ENCODE measurements around the gene SRRM3.
"Not testable (repeated sequence)": the region's sequence is repeated elsewhere in the genome, so short reads cannot be mapped to it uniquely, and the experiment has no call there.

SRRM3 gene

GRCh38 chr7:76201732-76202665 lies at the start of gene SRRM3:
Gene SRRM3, plus strand, starts transcription at chr7:76201896. Its CDS starts 33,171 bp downstream, at chr7:76235067.
- peak; percentile 45 to 68 for DNase-seq (ENCODE audit: low read depth in 2 of 2, low spot score in 1 of 2)

GRCh38 chr7:76151932-76152331 lies 49.8 kb upstream of the SRRM3 start:
- no peak for DNase-seq (ENCODE audit: low read depth in 2 of 2, low spot score in 1 of 2)

- not testable (repeated sequence) for DNase-seq (ENCODE audit: low read depth in 2 of 2, low spot score in 1 of 2)
These were observed 48.0 kb upstream of the SRRM3 start for GRCh38 chr7:76153571-76154230.

DNA sequence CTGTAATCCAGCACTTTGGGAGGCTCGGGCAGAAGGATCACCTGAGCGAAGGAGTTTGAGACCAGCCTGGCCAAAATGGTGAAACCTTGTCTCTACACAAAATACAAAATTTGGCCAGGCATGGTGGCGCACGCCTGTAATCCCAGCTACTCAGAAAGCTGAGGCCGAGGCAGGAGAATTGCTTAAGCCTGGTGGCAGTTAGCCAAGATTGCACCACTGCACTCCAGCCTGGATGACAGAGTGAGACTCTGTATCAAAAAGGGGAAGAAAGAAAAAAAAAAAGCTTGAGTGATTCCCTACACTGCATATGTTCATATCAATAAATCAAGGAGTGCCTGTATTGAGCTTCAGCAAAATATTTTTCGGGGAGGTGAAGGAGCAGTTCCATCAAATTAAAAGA lies 45.8 kb upstream of the SRRM3 start:
- DNase-seq (ENCODE audit: low read depth in 2 of 2, low spot score in 1 of 2): no peak

DNA sequence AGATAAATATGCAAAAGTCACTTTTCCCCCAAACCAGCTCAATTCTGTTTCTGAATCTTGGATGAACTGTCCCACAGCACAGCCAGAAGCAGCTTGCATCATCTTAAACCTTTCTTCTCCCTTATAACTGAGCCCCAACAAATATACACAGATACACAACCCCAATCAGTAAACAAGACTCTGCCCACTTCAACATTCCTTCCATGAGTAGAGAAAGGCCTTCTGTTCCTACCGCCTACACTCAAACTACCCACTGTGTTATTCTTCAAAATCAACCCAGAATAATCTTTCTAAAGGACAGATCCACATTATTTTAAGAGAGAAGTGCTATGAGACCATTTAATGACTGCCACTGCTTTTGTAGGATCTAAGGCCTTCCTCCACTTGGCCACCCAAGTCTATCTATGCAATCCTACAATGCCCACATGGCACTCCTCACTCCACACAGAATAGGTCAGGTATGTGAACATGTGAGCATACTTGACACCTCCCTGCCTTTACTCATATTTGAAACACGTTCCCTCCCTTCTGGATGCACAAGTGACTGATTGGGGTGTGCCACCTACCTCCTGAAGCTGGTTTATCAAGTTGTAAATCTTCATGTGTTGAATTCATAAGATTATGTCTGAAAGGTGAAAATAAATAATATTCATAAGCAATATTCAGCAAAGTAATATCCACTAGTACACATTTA lies 44.6 kb upstream of the SRRM3 start:
- not testable (repeated sequence) for DNase-seq (ENCODE audit: low read depth in 2 of 2, low spot score in 1 of 2)

DNA sequence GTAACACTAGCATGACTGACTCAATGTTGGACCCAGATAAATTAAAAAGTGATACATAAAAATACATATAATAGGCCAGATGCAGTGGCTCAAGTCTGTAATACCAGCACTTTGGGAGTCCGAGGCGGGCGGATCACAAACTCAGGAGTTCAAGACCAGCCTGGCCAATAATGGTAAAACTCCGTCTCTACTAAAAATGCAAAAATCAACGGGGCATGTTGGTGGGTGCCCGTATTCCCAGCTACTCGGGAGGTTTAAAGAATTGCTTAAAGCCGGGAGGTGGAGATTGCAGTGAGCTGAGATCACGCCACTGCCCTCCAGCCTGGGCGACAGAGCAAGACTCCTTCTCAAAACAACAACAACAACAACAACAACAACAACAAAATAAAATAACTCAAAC lies 43.3 kb upstream of the SRRM3 start:
- DNase-seq (ENCODE audit: low read depth in 2 of 2, low spot score in 1 of 2): not testable (repeated sequence)

DNA sequence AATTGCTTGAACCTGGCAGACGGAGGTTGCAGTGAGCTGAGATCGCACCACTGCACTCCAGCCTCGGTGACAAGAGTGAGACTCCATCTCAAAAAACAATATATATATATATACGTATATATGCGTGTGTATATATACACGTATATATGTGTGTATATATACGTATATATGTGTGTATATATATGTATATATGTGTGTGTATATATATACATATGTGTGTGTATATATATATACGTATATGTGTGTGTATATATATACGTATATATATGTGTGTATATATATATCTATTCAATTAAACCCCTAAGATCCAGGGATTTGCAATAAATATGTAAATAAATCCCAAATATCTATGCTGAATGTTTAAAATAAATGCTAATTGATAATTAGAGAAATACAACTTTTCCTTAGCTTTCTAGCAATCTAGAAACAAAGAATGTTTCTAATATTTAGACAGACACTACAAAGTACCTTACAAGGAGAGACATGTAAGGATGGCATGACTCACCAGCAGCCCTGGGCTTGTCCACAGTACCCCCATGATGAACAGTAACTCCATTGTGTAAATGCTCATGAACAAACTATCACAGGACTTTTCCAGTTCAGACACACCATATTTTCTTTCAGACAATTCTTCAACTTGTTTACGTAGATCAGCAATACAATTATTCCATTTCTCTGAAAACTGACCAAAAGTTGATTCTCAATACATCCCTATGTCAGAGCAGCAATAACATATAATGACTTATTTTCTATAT lies 39.1 kb upstream of the SRRM3 start:
- DNase-seq (ENCODE audit: low read depth in 2 of 2, low spot score in 1 of 2): not testable (repeated sequence)

DNA sequence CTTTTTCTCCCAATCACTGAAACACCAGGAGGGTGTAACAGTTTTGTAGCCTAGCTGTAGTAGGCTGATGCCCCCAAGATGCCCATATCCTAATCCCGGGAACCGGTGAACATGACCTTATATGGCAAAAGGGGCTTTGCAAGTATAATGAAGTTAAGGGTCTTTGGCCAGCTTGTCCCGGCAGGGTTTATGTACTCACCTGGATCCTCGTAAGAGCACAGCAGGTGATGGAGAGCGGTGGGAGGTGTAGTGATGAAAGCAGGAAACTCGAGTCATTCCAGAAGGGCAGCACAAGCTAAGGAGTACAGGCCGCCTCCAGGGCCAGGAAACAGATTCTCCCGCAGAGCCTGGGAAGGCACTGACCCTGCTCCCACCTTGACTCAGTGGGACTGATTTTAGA lies 37.9 kb upstream of the SRRM3 start:
- not testable (repeated sequence) for DNase-seq (ENCODE audit: low read depth in 2 of 2, low spot score in 1 of 2)

- no peak for DNase-seq (ENCODE audit: low read depth in 2 of 2, low spot score in 1 of 2)
These were observed 36.4 kb upstream of the SRRM3 start for GRCh38 chr7:76165106-76165972.

GRCh38 chr7:76165973-76166403 lies 35.7 kb upstream of the SRRM3 start:
- DNase-seq (ENCODE audit: low read depth in 2 of 2, low spot score in 1 of 2): no peak

DNA sequence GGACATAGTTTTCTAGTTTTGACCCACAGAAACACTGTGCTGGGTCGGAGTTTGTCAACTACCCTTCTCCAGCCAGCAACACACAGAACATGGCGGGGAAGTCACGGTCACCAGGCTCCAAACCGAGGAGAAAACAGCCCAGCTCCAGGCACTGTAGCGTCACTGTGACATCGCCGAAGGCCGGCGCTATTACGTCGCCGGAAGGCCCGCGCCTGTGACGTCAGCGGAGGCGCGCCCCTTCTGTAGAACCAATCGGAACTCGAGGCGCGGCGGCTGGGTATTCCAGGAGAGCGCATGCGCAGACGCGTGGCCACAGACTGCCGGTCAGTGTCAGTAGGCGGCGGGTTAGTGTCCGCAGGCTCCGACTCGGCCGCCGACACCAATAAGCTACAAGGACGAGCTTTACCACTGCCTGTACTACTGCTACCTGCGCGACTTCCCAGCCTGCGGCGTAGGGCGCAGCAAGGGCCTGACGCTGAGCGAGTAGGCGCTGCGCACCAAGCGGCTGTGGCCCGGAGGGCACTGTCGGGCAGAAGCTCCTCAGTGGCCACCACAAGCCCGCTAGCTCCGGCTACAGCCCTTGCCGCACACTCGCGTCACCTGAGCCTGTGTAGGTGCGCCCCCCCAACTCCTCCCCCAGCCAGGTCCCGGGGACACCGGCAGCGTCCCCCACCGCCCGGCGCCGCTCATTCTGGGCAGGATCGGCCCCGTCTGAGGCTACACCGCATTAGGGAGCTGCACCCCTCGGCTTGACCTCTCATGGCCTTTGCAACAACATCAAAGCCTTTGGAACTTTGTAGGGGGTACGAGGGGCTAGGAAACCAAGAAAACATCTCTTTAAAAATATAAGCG lies 35.1 kb upstream of the SRRM3 start:
- peak; percentile 83 to 84 for DNase-seq (ENCODE audit: low read depth in 2 of 2, low spot score in 1 of 2)

GRCh38 chr7:76173566-76174205 lies 28.0 kb upstream of the SRRM3 start:
- DNase-seq (ENCODE audit: low read depth in 2 of 2, low spot score in 1 of 2): no peak

GRCh38 chr7:76176951-76177350 lies 24.7 kb upstream of the SRRM3 start:
- not testable (repeated sequence) for DNase-seq (ENCODE audit: low read depth in 2 of 2, low spot score in 1 of 2)

DNA sequence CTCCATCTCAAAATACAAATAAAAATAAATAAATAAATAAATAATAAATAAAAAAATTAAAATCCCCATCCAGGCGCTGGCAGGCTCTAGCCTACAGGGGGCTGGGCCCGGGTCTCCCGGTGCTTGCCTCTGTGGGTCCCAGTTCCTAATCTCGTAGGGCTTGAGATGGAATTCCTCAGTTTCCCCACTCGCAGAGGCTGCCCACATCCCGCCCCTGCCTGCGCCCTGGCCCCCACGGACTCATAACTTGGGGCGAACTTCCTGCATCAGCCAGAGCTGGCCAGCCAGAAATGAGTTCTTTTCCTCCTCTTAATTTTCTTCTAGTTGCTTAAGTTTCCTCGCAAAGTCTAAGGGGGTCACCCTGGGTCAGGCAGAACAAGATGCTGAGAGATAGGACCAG lies 22.0 kb upstream of the SRRM3 start:
- DNase-seq (ENCODE audit: low read depth in 2 of 2, low spot score in 1 of 2): no peak

- DNase-seq (ENCODE audit: low read depth in 2 of 2, low spot score in 1 of 2): no peak
These were observed 19.3 kb upstream of the SRRM3 start for GRCh38 chr7:76182225-76182960.

DNA sequence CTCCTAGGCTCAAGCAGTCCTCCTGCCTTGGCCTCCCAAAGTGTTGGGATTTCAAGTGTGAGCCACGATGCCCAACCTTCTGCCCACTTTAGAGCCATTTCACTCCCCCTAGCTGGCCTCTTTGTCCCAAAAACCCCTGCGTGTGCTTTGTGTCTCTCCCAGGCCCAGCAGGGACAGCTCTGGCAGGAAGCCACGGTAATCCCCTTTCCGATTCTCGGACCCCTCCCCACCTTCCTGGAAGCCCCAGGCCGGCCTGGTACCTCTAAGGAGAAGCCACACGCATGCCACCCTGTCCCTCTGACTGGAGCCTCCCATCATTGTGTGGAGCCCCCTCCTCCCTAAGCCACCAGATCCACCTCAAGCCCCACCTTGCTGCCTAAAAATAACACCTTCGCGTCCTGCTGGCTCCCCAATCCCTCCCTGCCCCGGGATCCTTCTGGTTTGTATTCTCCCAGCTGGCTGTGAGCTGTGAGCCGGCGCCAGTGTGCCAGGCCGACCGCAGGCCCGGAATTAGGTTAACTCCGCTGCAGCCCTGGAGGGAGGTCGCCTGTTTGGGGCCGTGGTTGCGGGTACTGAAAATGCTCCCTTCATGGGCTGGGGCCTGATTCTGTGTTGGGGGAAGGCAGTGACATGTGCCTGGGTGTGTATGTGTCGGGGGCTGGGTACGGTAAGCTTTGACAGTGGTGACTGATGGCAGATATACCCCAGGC lies 16.4 kb upstream of the SRRM3 start:
- DNase-seq (ENCODE audit: low read depth in 2 of 2, low spot score in 1 of 2): no peak

DNA sequence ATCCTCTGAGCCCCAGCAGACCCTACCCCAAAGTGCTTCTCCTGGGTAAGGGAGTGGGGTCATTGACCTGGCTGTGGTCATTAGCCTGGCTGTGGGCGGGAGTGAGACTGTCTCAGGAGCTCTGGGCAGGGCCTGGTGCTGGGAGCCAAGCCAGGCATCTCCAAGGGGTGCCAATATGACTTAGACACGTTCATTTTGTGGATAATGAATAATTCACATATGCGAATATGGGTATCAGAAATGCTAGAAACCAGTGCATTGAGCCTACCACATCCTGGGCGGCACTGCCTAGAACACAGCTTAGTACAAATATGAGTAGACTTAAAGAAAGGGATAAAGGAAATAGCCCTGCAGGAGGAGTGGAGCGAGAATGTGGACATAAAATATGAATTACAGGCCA lies 14.4 kb upstream of the SRRM3 start:
- no peak for DNase-seq (ENCODE audit: low read depth in 2 of 2, low spot score in 1 of 2)

Measured in stimulated activated CD8-positive, alpha-beta memory T cell treated with anti-CD3 and anti-CD28 coated beads, Interleukin-4, amount 100 ng/mL, for 1 hour (primary cell).